PFSK-1 (cell line): ENCODE results near the gene SH2D3C.

Experiments
- FOXP2 ChIP-seq: optimal IDR thresholded peaks from 2 replicates; pipeline ENCODE3; 2011; ENCODE audit warnings: borderline replicate concordance, control low read depth, inconsistent platforms; ENCODE audit not compliant: insufficient read depth; ENCODE audit errors: extremely low read length, extremely low read depth
- POLR2AphosphoS5 ChIP-seq: IDR thresholded peaks from 2 replicates; pipeline ENCODE4 v1.6.1; 2012; ENCODE audit warnings: low read depth, mild to moderate bottlenecking, control low read depth, low read length, moderate library complexity
- SIN3A ChIP-seq: IDR thresholded peaks from 2 replicates; pipeline ENCODE4 v1.6.1; 2012; ENCODE audit warnings: mild to moderate bottlenecking, low read length, moderate library complexity, borderline replicate concordance; ENCODE audit not compliant: insufficient read depth
- TAF1 ChIP-seq: IDR thresholded peaks from 2 replicates; pipeline ENCODE4 v1.6.1; 2012; ENCODE audit warnings: low read length, control low read depth, borderline replicate concordance; ENCODE audit not compliant: insufficient read depth
- TF ChIP-seq, protein P1 (sequence below), 2 experiments: IDR thresholded peaks; 2 replicates each; pipeline versions ENCODE4 v1.6.1 to v1.8.0; 2011 to 2012; ENCODE audit warnings: low read depth in 2 of 2, low read length in 2 of 2, control low read depth in 1 of 2, inconsistent platforms in 1 of 2, mild to moderate bottlenecking in 1 of 2, moderate library complexity in 1 of 2; ENCODE audit not compliant: insufficient read depth in 1 of 2

The SH2D3C gene

DNA sequence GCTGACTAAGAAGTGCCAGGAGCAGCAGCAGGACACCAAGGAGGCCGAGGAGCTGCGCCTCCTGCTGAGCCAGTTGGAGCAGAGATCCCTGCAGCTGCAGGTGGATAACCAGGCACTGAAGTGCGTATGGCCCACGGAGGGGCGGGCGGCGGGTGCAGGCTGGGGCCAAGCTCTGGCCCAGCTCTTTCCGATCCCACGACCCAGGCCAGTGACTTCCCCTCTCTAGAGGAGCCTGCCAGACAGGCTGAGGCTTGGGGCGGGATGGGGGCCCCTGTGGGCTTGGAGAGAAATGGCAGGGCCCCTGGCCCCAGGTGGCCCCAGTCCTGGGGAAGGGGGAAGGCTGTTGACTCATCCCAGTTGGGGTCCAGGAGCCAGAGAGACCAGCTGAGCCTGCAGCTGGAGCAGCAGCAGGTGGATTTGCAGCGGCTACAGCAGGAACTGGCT lies 66.6 kb downstream of the SH2D3C start:
- no peak for TF ChIP-seq SIN3A
- TF ChIP-seq POLR2AphosphoS5, result no peak

DNA sequence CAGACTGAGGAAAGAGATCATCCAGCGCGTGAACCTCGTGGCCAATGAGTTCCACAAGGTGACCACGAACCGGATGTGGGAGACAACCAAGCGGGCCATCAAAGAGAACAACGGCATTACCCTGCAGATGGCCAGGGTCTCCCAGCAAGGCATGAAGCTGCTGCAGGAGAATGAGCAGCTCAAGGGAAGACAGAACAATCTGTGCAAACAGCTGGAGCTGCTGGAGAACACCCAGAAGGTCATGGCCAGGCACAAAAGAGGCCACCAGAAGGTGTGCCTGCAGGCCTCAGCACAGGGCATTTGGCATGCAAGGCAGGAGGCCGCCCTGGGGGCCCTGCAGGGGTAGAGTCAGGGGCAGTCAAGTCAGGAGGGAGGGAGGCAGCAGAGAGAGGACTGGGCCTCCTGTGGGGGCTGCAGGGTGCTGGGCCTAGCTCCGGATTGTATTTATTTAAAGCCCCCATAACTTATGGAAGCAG lies 67.2 kb downstream of the SH2D3C start:
- TF ChIP-seq TAF1, result no peak
- no peak for TF ChIP-seq SIN3A
- TF ChIP-seq FOXP2, result no peak
- no peak for TF ChIP-seq POLR2AphosphoS5
- TF ChIP-seq, protein P1, sequence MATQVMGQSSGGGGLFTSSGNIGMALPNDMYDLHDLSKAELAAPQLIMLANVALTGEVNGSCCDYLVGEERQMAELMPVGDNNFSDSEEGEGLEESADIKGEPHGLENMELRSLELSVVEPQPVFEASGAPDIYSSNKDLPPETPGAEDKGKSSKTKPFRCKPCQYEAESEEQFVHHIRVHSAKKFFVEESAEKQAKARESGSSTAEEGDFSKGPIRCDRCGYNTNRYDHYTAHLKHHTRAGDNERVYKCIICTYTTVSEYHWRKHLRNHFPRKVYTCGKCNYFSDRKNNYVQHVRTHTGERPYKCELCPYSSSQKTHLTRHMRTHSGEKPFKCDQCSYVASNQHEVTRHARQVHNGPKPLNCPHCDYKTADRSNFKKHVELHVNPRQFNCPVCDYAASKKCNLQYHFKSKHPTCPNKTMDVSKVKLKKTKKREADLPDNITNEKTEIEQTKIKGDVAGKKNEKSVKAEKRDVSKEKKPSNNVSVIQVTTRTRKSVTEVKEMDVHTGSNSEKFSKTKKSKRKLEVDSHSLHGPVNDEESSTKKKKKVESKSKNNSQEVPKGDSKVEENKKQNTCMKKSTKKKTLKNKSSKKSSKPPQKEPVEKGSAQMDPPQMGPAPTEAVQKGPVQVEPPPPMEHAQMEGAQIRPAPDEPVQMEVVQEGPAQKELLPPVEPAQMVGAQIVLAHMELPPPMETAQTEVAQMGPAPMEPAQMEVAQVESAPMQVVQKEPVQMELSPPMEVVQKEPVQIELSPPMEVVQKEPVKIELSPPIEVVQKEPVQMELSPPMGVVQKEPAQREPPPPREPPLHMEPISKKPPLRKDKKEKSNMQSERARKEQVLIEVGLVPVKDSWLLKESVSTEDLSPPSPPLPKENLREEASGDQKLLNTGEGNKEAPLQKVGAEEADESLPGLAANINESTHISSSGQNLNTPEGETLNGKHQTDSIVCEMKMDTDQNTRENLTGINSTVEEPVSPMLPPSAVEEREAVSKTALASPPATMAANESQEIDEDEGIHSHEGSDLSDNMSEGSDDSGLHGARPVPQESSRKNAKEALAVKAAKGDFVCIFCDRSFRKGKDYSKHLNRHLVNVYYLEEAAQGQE (IDR thresholded peaks at IDR 0.05; ENCODE audit: insufficient read depth in 1 of 2, low read depth in 2 of 2, low read length in 2 of 2), result no peak

DNA sequence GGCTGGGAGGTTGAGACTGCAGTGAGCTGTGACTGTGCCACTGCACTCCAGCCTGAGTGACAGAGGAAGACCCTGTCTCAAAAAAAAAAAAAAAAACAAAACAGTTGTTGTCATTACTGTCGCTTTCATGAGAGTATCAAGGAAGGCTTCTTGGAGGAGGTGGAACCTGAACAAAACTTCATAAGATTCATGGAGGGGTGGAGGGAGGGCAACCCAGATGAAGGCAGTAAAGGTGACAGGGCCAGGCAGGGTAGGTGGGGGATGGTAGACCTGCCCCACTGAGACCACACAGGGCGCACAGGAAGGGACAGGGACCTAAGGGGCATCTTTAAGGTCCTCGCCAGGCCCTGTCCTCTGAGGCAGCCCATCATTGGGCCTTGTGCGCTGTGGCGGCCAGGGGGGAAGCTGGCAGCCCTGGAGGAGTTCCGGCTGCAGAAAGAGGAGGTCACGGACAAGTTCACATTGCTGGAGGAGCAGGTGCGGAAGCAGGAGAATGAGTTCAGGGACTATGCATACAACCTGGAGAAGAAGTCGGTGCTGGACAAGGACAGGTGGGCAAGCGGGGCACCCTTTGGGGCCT lies 68.2 kb downstream of the SH2D3C start:
- TF ChIP-seq POLR2AphosphoS5 (no peak), FOXP2 (no peak), SIN3A (no peak), TAF1 (no peak)
- TF ChIP-seq, protein P1 (IDR thresholded peaks at IDR 0.05; ENCODE audit: insufficient read depth in 1 of 2, low read depth in 2 of 2, low read length in 2 of 2), result no peak

DNA sequence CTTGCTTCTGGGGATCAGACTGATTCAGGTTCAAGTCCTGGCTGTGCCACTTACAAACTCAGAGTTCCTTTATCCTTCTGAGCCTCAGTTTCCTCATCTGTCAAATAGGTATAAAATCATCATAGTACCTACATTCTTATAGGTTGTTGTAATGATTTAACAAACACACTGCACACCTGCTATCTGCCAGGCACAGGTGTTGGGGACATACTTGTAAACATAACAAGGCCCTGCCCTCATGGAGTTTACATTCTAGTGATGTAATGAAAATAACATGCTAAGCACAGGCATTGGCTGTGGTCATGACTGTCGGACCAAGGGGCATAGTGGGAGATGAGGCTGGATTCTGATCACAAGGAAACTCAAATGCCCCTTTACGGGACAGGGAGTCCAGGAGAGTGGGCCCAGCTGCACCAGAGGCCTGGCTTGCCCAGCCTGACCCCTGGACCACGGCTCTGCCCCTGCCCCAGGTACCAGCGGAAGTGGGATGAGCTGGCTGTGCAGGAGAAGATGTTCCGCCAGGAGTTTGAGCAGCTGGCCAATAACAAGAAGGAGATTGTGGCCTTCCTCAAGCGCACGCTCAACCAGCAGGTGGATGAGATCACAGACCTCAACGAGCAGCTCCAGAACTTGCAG lies 69.4 kb downstream of the SH2D3C start:
- TF ChIP-seq POLR2AphosphoS5 (no peak), FOXP2 (no peak), SIN3A (no peak), TAF1 (no peak)
- TF ChIP-seq, protein P1 (IDR thresholded peaks at IDR 0.05; ENCODE audit: insufficient read depth in 1 of 2, low read depth in 2 of 2, low read length in 2 of 2), result no peak

DNA sequence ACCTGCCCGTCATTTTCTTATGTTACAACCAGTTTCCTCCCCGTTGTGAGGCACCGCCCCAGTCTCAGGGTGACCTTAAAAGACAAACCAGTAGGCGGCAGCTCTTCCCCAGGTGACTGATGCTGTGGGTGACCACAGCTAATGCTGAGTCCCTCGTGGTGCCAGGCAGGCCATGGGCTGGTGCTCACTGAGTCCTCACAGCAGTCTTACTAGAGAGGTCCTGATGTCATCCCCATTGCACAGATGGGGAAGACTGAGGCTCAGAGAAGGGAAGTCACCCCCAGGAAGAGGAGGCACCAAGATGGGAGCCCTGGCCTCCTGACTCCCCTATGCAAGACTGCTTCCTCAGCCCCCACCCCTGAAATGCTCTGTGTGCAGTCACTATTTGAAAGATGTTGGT lies 70.7 kb downstream of the SH2D3C start:
- TF ChIP-seq SIN3A (no peak), POLR2AphosphoS5 (no peak), TAF1 (no peak), FOXP2 (no peak)
- TF ChIP-seq, protein P1 (IDR thresholded peaks at IDR 0.05; ENCODE audit: insufficient read depth in 1 of 2, low read depth in 2 of 2, low read length in 2 of 2), result no peak
